Vagina (tissue), 2 donors: Measurements from ENCODE around the gene CEP250. TPM values are rescaled to one million over a fixed set of nuclear protein-coding genes. Genes with fewer than 3 reads are reported as not detected.
A peak's percentile ranks its signal among the peaks of the same experiment; 100 is the strongest.

Experiments used
- DNase-seq, 2 donors: peaks; one replicate each; pipeline ENCODE4 v3.0.0-alpha.2; 2017; ENCODE audit errors: extremely low spot score in 2 of 2
- H3K27ac ChIP-seq: fragments of 200-600 bp; sonication (generic); one replicate; pipeline ENCODE4 v1.5.1; 2019
- H3K27me3 ChIP-seq: fragments of 200-600 bp; sonication (generic); one replicate; pipeline ENCODE4 v1.5.1; 2019
- H3K36me3 ChIP-seq, 2 donors: fragments of 200-600 bp; sonication (generic); one replicate each; pipeline ENCODE4 v1.5.1; 2017 to 2019
- H3K4me1 ChIP-seq: fragments of 200-600 bp; sonication (generic); one replicate; pipeline ENCODE4 v1.5.1; 2019
- H3K4me3 ChIP-seq, 2 donors: fragments of 200-600 bp; sonication (generic); 1 replicate in 1 of 2; 2 replicates in 1 of 2; pipeline ENCODE4 v1.5.1; 2016 to 2019
- H3K9me3 ChIP-seq: fragments of 200-600 bp; sonication (generic); one replicate; pipeline ENCODE4 v1.5.1; 2019
- CTCF ChIP-seq, 3 experiments: fragments of 450-650 bp in 2 of 3; fragments of 200-600 bp in 1 of 3; sonication (generic) in 1 of 3; IDR thresholded peaks; one replicate each; pipeline ENCODE4 v1.5.1; 2017 to 2019; ENCODE audit warnings: antibody characterized with exemption in 3 of 3, mild to moderate bottlenecking in 2 of 3, moderate library complexity in 2 of 3
- POLR2A ChIP-seq, 2 donors: fragments of 450-650 bp; IDR thresholded peaks; one replicate each; pipeline ENCODE4 v1.6.1; 2017; ENCODE audit warnings: antibody characterized with exemption in 2 of 2, mild to moderate bottlenecking in 2 of 2, moderate library complexity in 2 of 2
- POLR2AphosphoS5 ChIP-seq, 2 donors: sonication (generic); formaldehyde crosslinking; IDR thresholded peaks; one replicate each; pipeline ENCODE4 v1.9.0; 2017; ENCODE audit warnings: antibody characterized with exemption in 2 of 2, mild to moderate bottlenecking in 2 of 2, low read depth in 1 of 2; ENCODE audit not compliant: insufficient read depth in 1 of 2
- intact Hi-C: fragments of 100-400 bp; cut with DNase I; formaldehyde crosslinking; loops from one replicate; pipeline ENCODE4 v1.15.1; 2023
- total RNA-seq: library from RNA; depleted of rRNA; stranded (reverse); fragments of >200 nt; gene quantifications from one replicate; pipeline ENCODE4 v1.2.3, GENCODE V29; 2016

The CEP250 gene
- total RNA-seq, 1 donor from 2014 or later = 10.1 TPM

DNA sequence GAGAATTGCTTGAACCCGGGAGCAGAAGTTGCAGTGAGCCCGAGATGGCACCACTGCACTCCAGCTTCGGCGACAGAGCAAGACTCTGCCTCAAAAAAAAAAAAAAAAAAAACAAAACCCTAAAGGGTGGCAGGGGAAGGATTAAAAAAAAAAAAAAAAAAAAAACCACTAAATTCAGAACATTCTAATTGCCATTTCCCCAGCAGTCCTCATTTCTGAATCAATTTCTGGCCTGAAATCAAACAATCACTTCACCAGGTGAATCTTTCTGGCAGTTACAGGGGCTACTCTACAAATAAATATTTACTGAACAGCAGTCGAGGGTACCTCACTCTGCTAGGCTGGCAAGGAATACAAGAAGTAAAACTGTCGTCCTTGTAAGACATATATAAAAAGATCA, 44.8 kb upstream of the CEP250 start:
- H3K36me3 ChIP-seq = peaks cover 0 to 39% of the 10 kb centered on the region in 2 donors
- peaks cover 6% of the 10 kb centered on the region for H3K9me3 ChIP-seq
- TF ChIP-seq CTCF (IDR thresholded peaks at IDR 0.05) (no peak), POLR2A (IDR thresholded peaks at IDR 0.05) (no peak), POLR2AphosphoS5 (IDR thresholded peaks at IDR 0.05; ENCODE audit: insufficient read depth in 1 of 2, low read depth in 1 of 2) (no peak)
- H3K4me1 ChIP-seq = peaks cover 10% of the 10 kb centered on the region
- peak overlapping the region in 1 of 2 donors; percentile 73 for H3K4me3 ChIP-seq
- no peak overlapping the region for H3K27ac ChIP-seq
- no peaks in the 10 kb centered on the region for H3K27me3 ChIP-seq
- DNase-seq = no peak
- intact Hi-C loops = no loop called here

DNA sequence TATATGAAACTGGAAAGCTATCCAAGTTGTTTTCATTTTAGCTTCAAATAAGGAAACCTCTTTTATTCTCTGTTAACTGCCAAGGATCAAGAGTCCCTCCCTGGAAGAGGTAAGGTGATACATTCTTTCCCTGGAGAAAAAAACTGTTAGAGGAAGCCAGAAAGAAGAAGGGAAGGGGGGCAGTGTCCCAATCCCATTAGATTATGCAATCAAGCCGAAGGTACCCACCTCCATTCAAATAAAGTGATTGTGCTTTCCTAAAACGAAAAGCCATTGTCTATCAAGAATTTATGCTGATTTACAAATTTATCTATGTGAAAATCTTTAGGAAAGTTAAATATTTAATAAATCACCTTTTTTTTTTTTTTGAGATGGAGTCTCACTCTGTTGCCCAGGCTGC, 34.1 kb upstream of the CEP250 start:
- H3K9me3 ChIP-seq = no peaks in the 10 kb centered on the region
- no peak for TF ChIP-seq CTCF (IDR thresholded peaks at IDR 0.05)
- TF ChIP-seq POLR2AphosphoS5 (IDR thresholded peaks at IDR 0.05; ENCODE audit: insufficient read depth in 1 of 2, low read depth in 1 of 2) = no peak
- TF ChIP-seq POLR2A (IDR thresholded peaks at IDR 0.05) = no peak
- no peak overlapping the region for H3K4me3 ChIP-seq
- DNase-seq = no peak
- no peaks in the 10 kb centered on the region for H3K36me3 ChIP-seq
- no peaks in the 10 kb centered on the region for H3K27me3 ChIP-seq
- no peaks in the 10 kb centered on the region for H3K4me1 ChIP-seq
- intact Hi-C loops = no loop called here
- H3K27ac ChIP-seq = no peak overlapping the region

DNA sequence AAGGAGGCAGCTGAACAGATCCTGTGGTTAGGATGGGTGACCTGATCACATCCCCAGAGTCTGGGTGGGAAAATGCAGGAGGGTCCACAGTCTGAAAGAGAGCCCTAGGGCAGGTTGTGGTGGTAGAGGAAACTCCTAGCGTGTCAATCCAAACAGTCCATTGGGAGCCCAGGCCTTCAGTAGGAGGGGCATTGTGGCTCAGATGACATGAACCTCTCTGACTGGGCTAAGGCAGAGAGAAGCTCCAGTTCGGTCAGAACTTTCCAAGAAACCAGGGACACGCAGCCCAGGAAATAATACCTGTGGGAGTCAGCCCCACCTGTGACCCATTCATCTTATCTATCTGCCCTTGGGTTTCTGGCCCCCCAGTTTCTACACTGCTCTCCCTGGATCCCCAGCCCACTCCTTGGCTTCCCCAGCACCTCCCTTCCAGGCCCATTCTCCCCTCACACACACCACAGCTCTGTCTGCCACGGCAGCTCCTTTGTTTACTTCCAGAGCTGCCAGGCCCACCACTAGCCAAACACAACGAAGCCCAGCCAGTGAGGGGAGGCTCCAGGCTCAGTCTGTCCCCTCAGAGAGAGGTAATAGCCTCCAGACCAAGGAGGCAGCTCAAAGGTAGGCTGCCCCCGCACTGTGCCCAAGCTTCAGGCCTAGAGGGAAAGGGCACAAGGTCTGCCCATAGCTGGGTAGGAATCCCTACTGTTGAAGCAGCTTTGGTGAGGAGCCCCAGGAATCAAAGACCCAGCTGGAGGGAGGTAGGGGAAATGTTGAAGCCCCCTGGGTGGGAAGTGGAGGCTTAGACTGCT, 23.6 kb upstream of the CEP250 start:
- DNase-seq = no peak
- H3K27me3 ChIP-seq = no peaks in the 10 kb centered on the region
- H3K27ac ChIP-seq = no peak overlapping the region
- H3K9me3 ChIP-seq = no peaks in the 10 kb centered on the region
- no peak overlapping the region for H3K4me3 ChIP-seq
- no peaks in the 10 kb centered on the region for H3K36me3 ChIP-seq
- TF ChIP-seq POLR2A (IDR thresholded peaks at IDR 0.05) (no peak), POLR2AphosphoS5 (IDR thresholded peaks at IDR 0.05; ENCODE audit: insufficient read depth in 1 of 2, low read depth in 1 of 2) (no peak), CTCF (IDR thresholded peaks at IDR 0.05) (no peak)
- H3K4me1 ChIP-seq = peaks cover 5% of the 10 kb centered on the region
- intact Hi-C loops = no loop called here

DNA sequence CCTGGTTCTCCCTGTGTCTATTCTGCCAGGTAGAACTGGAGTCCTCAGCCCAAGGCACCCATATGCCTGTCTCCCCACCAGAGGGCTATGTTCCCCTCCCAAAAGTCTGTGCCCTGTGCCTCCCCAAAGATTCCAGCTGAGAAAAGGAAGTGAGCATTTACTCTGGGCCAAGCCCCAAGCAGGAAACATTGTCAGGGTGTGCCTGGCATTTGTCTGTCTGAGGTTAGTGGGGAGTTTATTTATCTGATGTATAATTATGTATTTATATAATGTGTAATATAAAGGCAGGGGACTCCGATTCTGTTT, 23.0 kb upstream of the CEP250 start:
- no peak overlapping the region for H3K4me3 ChIP-seq
- no peaks in the 10 kb centered on the region for H3K27me3 ChIP-seq
- no peak for DNase-seq
- intact Hi-C loops = no loop called here
- H3K9me3 ChIP-seq = no peaks in the 10 kb centered on the region
- peaks cover 5% of the 10 kb centered on the region for H3K4me1 ChIP-seq
- no peaks in the 10 kb centered on the region for H3K36me3 ChIP-seq
- H3K27ac ChIP-seq = no peak overlapping the region
- TF ChIP-seq POLR2A (IDR thresholded peaks at IDR 0.05) = no peak
- no peak for TF ChIP-seq CTCF (IDR thresholded peaks at IDR 0.05)
- no peak for TF ChIP-seq POLR2AphosphoS5 (IDR thresholded peaks at IDR 0.05; ENCODE audit: insufficient read depth in 1 of 2, low read depth in 1 of 2)

- no peak for TF ChIP-seq POLR2AphosphoS5 (IDR thresholded peaks at IDR 0.05; ENCODE audit: insufficient read depth in 1 of 2, low read depth in 1 of 2)
- TF ChIP-seq CTCF (IDR thresholded peaks at IDR 0.05) = no peak
- no peak for TF ChIP-seq POLR2A (IDR thresholded peaks at IDR 0.05)
- no peak overlapping the region for H3K4me3 ChIP-seq
Observed at GRCh38 chr20:35433337-35433736, 22.1 kb upstream of the CEP250 start.

More at GRCh38 chr20:35433337-35433736, 22.1 kb upstream of the CEP250 start:
- intact Hi-C loops = no loop called here
- no peak overlapping the region for H3K27ac ChIP-seq
- H3K4me1 ChIP-seq = peaks cover 13% of the 10 kb centered on the region
- no peaks in the 10 kb centered on the region for H3K36me3 ChIP-seq
- no peaks in the 10 kb centered on the region for H3K9me3 ChIP-seq
- no peak for DNase-seq
- no peaks in the 10 kb centered on the region for H3K27me3 ChIP-seq
